Esophagus muscularis mucosa (tissue), 4 donors: Measurements from ENCODE around the gene OR11A1. TPM values are rescaled to one million over a fixed set of nuclear protein-coding genes. Genes with fewer than 3 reads are reported as not detected.
A peak's percentile ranks its signal among the peaks of the same experiment; 100 is the strongest.

Experiments used
- DNase-seq: peaks from one replicate; pipeline ENCODE4 v3.0.0-alpha.2; 2017; ENCODE audit errors: extremely low spot score
- H3K27ac ChIP-seq, 4 donors: fragments of 200-600 bp; sonication (generic); replicated peaks in 1 of 4; 1 replicate in 3 of 4; 2 replicates in 1 of 4; pipeline ENCODE4 v1.5.1; 2016 to 2019; ENCODE audit warnings: mild to moderate bottlenecking in 1 of 4
- H3K27me3 ChIP-seq, 4 donors: fragments of 200-600 bp; sonication (generic); one replicate each; pipeline versions ENCODE4 v1.5.1 to v1.6.0; 2016 to 2019
- H3K36me3 ChIP-seq, 4 donors: fragments of 200-600 bp; sonication (generic); one replicate each; pipeline ENCODE4 v1.5.1; 2016 to 2019
- H3K4me1 ChIP-seq, 4 donors: fragments of 200-600 bp; sonication (generic); one replicate each; pipeline ENCODE4 v1.5.1; 2016 to 2019
- H3K4me3 ChIP-seq, 4 donors: fragments of 200-600 bp; sonication (generic); 1 replicate in 2 of 4; 2 replicates in 2 of 4; pipeline ENCODE4 v1.5.1; 2016 to 2019; ENCODE audit warnings: mild to moderate bottlenecking in 4 of 4, moderate library complexity in 1 of 4
- H3K9me3 ChIP-seq, 4 donors: fragments of 200-600 bp; sonication (generic); 1 replicate in 3 of 4; 2 replicates in 1 of 4; pipeline ENCODE4 v1.5.1; 2016 to 2019
- CTCF ChIP-seq, 3 experiments: fragments of 200-600 bp in 2 of 3; fragments of 450-650 bp in 1 of 3; sonication (generic) in 2 of 3; IDR thresholded peaks; one replicate each; pipeline ENCODE4 v1.5.1; 2017 to 2019; ENCODE audit warnings: antibody characterized with exemption in 3 of 3, mild to moderate bottlenecking in 2 of 3, moderate library complexity in 1 of 3
- EP300 ChIP-seq: sonication (generic); formaldehyde crosslinking; IDR thresholded peaks from one replicate; pipeline ENCODE4 v1.6.1; 2017; ENCODE audit warnings: antibody characterized with exemption
- POLR2A ChIP-seq: fragments of 450-650 bp; IDR thresholded peaks from one replicate; pipeline ENCODE4 v1.6.1; 2017; ENCODE audit warnings: antibody characterized with exemption, moderate library complexity, mild to moderate bottlenecking, low read depth
- POLR2AphosphoS5 ChIP-seq, 2 donors: sonication (generic); formaldehyde crosslinking; IDR thresholded peaks; one replicate each; pipeline ENCODE4 v1.6.1; 2017; ENCODE audit warnings: antibody characterized with exemption in 2 of 2
- WGBS: methylation state at CpG from one replicate; pipeline ENCODE4 v1.1.5; 2018; 5-methylcytosine and 5-hydroxymethylcytosine counted together
- intact Hi-C: fragments of 100-400 bp; cut with DNase I; formaldehyde crosslinking; loops from one replicate; pipeline ENCODE4 v1.15.1; 2023
- total RNA-seq, 4 donors: library from RNA; depleted of rRNA; stranded (reverse); fragments of >200 nt; gene quantifications; one replicate each; pipeline versions ENCODE4 v1.1.0 to v1.2.1, GENCODE V29; 2016

OR11A1 gene
- total RNA-seq, 4 donors from 2014 or later: not detected

GRCh38 chr6:29499704-29500103 lies 42.8 kb upstream of the OR11A1 start:
- no peak for TF ChIP-seq POLR2AphosphoS5 (IDR thresholded peaks at IDR 0.05)
- TF ChIP-seq POLR2A: no peak
- TF ChIP-seq CTCF (IDR thresholded peaks at IDR 0.05): no peak
- TF ChIP-seq EP300: no peak
- intact Hi-C loops: no loop called here
- Histone ChIP-seq H3K36me3 (no peaks in the 10 kb centered on the region), H3K27me3 (peaks cover 0 to 29% (median 0%) of the 10 kb centered on the region in 4 donors), H3K4me1 (no peaks in the 10 kb centered on the region), H3K9me3 (no peaks in the 10 kb centered on the region), H3K27ac (no peak overlapping the region), H3K4me3 (no peak overlapping the region)
- 86% methylated on average over 5 of the region's 5 CpGs for WGBS
- DNase-seq: no peak

DNA sequence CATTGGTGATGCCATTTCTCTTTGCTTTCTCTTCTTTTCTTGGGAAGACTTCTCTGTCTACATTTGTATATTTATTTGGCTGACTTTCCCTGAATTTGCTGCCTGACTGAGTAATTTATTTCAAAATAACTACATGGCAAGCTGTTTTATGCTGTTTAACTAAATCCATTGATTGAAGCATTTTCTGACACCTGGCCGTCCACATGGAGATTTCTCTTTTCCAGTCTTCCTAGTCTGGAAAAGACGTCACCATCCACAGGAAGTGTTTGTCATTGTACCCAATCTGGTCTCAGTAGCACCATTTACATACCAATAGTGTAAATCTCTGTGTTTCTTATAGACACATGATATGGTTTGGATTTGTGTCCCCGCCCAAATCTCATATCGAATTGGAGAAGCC lies 40.1 kb upstream of the OR11A1 start:
- Histone ChIP-seq H3K36me3 (no peaks in the 10 kb centered on the region), H3K27ac (no peak overlapping the region), H3K4me1 (no peaks in the 10 kb centered on the region), H3K4me3 (no peak overlapping the region), H3K9me3 (no peaks in the 10 kb centered on the region), H3K27me3 (peaks cover 0 to 22% (median 0%) of the 10 kb centered on the region in 4 donors)
- intact Hi-C loops: no loop called here
- no peak for TF ChIP-seq POLR2A
- TF ChIP-seq EP300: no peak
- no peak for TF ChIP-seq POLR2AphosphoS5 (IDR thresholded peaks at IDR 0.05)
- no peak for TF ChIP-seq CTCF (IDR thresholded peaks at IDR 0.05)
- WGBS: 82% methylated on average over 4 of the region's 4 CpGs
- DNase-seq: peak; percentile 60

DNA sequence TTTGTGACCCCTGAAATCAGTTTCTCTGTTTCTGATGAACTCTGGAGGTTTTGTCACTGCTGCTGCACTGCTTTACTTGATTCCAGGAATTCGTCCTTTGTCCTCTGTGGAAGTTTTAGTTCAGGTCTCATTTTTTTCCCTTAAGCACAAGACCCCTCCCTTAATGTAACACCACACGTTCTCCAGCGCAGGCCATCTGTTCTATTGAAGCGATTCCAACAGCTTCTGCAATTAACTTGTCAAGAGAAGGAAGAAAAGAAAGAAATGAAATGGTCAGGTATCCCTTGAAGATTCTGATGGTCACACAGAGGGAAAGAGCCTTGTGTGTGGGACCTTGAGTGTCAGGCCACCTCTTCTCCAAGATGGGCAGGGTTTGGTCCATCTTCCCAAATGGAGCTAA lies 38.7 kb upstream of the OR11A1 start:
- Histone ChIP-seq H3K4me3 (no peak overlapping the region), H3K27me3 (peaks cover 0 to 9% (median 0%) of the 10 kb centered on the region in 4 donors), H3K27ac (no peak overlapping the region), H3K4me1 (no peaks in the 10 kb centered on the region), H3K36me3 (no peaks in the 10 kb centered on the region), H3K9me3 (no peaks in the 10 kb centered on the region)
- 66% methylated on average over 4 of the region's 4 CpGs for WGBS
- DNase-seq: no peak
- TF ChIP-seq POLR2AphosphoS5 (IDR thresholded peaks at IDR 0.05) (no peak), POLR2A (no peak), CTCF (IDR thresholded peaks at IDR 0.05) (no peak), EP300 (no peak)
- intact Hi-C loops: no loop called here

GRCh38 chr6:29494131-29494530 lies 37.3 kb upstream of the OR11A1 start:
- WGBS: no CpG with 5 or more reads among the region's 2 CpGs
- intact Hi-C loops: no loop called here
- H3K27me3 ChIP-seq: no peaks in the 10 kb centered on the region
- peak; percentile 85 for DNase-seq
- H3K9me3 ChIP-seq: no peaks in the 10 kb centered on the region
- no peaks in the 10 kb centered on the region for H3K4me1 ChIP-seq
- no peak for TF ChIP-seq POLR2A
- no peak for TF ChIP-seq EP300
- TF ChIP-seq CTCF (IDR thresholded peaks at IDR 0.05): no peak
- TF ChIP-seq POLR2AphosphoS5 (IDR thresholded peaks at IDR 0.05): no peak
- H3K4me3 ChIP-seq: no peak overlapping the region
- H3K27ac ChIP-seq: no peak overlapping the region
- no peaks in the 10 kb centered on the region for H3K36me3 ChIP-seq

DNA sequence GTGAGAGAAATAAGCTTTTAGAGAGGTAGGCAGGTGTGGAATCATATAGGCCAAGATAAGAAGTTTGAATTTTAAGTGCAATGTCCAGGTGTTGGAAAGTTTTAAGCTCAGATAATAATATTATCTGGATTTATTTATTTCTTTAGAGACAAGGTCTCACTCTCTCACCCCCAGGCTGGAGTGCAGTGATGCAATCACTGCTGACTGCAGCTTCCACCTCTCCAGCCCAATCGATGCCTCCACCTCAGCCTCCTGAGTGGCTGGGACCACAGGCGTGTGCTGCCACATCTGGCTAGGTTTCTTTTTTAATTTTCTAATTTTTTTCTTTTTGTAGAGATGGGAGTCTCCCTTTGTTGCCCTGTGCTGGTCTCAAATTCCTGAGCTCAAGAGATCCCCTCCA lies 36.4 kb upstream of the OR11A1 start:
- no peaks in the 10 kb centered on the region for H3K27me3 ChIP-seq
- DNase-seq: no peak
- H3K36me3 ChIP-seq: no peaks in the 10 kb centered on the region
- intact Hi-C loops: no loop called here
- H3K9me3 ChIP-seq: no peaks in the 10 kb centered on the region
- no peak overlapping the region for H3K27ac ChIP-seq
- H3K4me3 ChIP-seq: no peak overlapping the region
- no peak for TF ChIP-seq POLR2A
- no peaks in the 10 kb centered on the region for H3K4me1 ChIP-seq
- 74% methylated on average over 2 of the region's 2 CpGs for WGBS
